Measurements from ENCODE around the gene LRRC7.

LRRC7 gene

DNA sequence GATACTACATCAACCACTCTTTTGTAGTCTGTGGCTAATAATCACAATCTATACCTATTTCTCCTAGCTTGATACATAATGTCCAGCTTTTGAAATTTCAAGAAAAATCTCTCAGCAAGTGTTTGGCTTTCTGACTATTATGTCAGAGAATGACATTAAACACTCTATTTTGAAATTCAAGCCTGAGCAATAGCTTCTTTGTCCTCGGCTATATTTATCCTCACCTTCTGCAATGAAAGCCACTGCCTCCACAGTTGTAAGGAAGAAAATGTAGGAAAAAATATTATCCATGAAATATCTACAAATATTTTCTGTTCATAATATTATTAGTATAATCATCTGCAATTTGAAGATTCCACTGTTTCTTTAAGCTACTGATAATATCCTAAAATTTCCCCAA, 22.1 kb downstream of the LRRC7 start:
- DNase-seq (no peak), ATAC-seq (no peak)

DNA sequence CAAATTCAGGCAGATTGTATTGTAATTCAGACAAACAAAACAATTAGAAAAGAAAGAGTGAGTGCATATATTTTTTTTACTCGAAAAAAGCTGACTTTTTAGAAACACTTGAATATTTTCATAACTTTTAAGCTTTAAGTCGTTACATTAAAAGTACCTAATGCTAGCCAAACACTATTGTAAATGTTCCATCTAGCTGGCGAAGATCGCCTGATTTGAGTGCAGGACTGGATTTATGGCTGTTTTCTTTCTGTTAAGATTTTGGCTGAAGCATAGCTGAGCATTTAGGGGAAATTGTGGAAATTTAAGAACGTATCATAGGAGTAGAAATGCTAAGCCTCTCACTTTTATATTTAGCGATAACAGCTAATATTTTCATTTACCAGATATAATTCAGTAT, 24.6 kb downstream of the LRRC7 start:
- no peak for DNase-seq
- no peak for ATAC-seq

DNA sequence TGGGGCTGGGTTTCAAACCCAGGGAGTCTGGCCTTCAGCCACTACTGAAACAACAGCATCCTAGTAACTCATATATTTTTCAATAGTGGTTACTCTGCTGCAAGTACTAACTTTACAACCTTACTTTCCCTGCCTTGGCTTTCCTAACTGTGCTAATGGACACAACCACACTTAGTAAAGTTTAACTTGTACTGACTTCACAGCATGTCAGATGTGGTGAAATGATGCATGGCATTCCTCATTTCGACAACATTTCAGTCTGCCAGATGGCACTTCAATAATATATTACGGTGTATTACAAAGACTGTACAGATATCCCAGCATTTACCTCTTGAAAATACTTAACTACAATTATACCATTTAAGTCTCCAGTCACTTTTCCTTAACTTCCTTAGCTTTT, 27.8 kb downstream of the LRRC7 start:
- ATAC-seq (no peak), DNase-seq (no peak)

DNA sequence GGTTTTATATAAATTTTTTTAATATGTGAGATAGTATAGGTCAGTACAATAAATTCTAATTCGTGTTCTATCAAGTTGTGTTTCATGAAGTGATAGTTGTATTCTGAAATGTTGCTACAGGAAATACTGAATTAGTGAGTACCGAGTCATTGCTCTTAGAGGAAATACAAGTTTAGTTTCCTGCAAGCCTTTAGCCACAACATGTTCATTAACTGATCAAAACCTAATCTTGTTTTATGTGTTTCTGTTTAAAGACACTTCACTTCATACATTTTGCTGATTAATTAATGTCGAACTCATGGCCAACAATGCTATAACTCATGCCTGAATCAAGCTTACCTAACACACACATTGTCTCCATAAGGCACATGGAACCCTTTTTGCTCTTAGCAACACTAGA, 43.6 kb downstream of the LRRC7 start:
- ATAC-seq (no peak), DNase-seq (no peak)

DNA sequence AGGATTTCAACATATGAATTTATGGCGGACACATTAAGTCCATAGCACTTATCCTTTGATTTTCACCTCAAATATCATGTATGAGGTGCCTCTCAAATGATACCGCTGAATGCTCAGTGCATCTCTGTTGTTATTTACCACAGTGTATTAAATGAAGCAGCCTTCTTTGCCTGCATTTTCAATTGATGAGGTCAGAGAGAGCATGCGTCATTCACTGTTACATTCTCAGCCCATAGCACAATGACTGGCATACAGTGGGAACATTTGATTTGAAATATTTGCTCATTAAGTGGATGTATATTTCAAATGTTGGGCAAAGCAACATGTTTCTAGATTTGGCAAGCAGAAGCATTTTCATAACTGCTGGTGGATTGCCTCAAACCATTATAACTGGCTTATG, 45.7 kb downstream of the LRRC7 start:
- DNase-seq (no peak), ATAC-seq (no peak)

DNA sequence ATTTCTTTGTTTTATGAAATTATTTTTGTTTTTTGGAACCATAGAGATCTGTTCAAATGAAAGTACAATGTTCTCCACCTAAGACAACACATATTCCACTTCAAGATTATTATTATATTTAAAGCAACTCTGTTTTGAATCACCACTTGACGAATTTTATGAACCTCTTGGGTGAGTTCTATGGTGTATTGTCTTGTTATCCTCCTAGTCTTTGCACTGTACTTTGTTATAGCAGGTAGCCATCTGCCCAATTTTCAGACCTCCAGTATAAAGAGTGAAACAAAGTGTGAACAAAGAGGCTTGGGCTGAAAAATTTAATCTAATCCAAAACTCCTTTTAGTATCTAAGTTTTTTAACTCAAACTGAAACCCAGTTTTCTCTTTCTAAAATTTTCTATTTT, 71.0 kb downstream of the LRRC7 start:
- ATAC-seq (no peak), DNase-seq (no peak)

DNA sequence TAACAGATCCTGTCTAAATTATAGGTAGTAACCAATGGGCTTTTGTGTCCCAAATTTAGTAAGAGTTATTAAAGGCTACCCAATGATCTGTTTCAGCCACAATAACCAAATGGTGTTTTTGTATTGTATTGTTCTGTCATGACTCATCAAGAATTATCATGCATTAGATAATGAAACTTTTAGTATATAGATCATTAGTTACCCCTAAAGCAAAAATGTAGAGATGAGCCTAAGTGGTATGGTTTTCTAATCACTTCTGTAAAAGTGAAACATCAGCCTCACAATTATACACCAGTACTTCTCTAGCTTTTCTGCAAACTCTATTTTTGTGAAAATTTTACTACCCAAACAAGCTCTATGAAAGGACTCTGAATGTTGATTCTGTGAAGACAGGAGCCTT, 71.4 kb downstream of the LRRC7 start:
- ATAC-seq (no peak), DNase-seq (no peak)

DNA sequence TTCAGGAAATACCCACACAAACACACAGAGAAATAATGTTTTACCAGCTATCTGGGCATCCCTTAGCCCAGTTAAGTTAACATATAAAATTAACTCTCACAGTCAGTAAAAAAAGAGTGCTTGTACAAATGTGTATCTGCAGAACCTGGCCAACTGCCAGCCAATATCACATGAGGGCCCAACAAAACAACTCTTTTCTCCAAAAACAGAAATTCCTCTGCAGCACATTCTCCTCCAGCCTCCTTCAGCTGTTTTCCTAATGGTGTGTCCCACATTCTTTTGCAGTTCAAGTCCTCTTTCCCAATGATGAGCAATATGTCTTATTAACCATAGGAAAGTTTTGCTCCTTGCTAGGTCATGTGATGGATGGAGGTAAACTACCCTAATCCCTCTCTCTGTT, 75.5 kb downstream of the LRRC7 start:
- no peak for DNase-seq
- no peak for ATAC-seq

DNA sequence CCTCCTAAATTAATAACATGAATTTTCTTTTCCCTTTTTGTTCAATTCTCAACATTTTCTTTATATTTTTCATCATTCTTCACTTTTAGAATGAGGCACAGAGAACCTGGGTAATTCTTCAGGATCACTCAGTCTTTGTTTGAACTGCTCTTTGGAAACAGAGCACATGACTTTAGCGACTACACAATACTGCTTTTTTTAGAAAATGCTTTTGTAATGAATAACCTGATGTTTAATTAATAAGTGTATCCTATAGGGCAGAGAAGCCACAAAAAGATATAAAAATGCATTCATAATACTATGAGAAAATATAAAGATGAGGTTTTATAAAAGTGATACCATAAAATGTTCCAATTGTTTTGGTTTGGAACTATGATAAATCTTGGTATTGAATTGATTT, 77.8 kb downstream of the LRRC7 start:
- ATAC-seq = no peak
- no peak for DNase-seq

DNA sequence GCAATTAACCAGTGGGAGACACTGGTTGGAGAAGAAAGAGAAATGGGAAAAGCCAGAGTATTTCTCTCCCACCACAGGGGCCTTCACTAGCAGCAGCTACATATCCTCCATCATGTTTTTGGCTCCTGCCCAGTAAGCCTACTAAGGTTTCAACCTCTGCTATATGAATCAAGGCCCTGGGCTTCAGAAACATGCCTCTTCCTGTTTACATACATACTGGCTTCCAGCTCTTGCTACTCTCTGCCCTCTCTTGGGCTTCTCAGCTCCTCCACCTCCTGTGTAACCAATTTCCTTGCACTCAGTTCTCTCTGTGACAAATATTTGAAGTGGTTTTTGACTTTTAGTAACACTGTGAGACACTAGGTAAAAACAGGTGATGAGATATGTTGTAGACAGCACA, 80.8 kb downstream of the LRRC7 start:
- DNase-seq (no peak), ATAC-seq (peak; percentile 40)

DNA sequence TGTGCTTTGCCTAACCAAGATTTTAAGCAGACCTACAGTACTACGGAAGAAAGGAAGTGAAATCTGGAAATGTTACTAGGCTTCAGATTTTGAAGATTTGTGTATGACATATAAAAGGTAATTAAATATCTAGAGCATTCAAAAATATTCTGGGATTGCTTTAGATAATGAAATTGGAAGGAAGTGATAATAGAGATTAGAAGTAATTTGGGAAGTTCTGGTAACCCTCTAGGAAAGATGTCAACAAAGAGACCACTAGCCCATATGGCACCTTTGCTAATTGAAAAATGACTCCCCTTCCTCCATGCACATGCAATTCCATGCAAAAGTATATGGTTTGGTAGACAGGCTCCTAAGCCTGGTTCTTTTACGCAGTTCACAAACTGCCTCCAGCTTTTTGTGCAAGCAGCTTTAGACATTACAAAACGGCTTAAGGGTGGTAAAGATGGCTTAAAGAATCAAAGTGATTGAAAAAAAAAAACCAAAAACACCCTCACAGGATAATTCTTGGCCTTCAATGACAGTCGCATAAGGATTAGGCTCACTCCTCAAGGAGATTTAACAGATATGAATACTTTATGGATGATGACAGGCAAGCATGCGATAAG, 81.8 kb downstream of the LRRC7 start:
- no peak for DNase-seq

DNA sequence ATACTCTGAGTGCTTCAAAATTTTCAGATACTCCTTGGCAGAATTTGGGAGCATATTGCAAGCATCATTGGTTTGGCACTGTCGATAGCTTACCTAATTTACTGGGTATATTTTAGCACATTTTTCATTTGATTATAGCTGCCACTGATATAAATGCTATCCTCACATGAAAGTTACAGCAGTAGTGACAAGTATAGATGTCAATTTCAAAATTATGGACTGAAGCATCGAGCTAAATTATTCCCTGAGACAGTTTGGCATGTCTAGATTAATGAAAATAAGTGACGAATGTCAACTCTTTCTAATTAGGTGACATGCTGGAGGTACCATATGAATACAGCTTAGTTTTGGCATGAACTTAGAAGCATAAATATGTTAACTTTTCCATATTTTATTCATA, 83.1 kb downstream of the LRRC7 start:
- no peak for ATAC-seq
- no peak for DNase-seq

More for the DNA sequence above, 81.8 kb downstream of the LRRC7 start:
- no peak for ATAC-seq

DNA sequence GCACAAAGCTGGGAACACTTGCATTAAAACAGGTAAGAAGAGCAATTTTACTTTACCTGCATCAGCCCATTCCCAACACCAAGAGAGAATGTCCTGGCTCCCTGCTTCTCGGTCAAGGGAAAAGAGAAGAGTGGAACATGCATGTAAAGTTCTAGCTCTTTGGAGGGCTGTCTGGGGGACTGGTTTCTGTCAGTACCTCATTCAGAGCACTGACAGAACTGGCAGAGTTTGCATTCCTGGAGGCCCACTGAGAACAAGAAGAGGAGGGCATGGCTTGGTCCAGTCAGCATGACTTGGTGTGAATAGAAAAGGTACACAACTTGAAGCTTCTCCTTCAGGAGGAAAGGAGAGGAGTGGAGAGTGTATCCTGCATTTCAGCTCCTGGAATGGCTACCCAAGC, 83.9 kb downstream of the LRRC7 start:
- ATAC-seq = no peak

DNA sequence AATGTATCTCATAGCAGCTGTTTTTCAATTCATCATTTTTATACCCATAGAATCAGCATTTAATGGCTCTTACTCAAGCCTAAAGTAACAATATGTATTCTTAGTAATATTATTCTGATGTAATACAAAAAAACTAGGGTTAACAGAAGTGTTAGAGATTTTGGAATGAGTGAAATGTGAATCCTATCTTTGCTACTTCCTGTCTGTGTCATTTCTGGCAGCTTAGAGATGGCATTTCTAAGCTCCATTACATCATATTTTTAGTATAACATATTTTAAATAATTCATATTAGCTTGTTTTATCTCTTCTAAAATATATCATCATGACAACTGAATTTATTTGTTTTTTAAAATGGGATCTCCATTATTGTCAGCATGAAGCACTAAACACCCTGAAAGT, 90.2 kb downstream of the LRRC7 start:
- ATAC-seq = no peak
- no peak for DNase-seq

More for the DNA sequence above, 83.9 kb downstream of the LRRC7 start:
- no peak for DNase-seq

DNA sequence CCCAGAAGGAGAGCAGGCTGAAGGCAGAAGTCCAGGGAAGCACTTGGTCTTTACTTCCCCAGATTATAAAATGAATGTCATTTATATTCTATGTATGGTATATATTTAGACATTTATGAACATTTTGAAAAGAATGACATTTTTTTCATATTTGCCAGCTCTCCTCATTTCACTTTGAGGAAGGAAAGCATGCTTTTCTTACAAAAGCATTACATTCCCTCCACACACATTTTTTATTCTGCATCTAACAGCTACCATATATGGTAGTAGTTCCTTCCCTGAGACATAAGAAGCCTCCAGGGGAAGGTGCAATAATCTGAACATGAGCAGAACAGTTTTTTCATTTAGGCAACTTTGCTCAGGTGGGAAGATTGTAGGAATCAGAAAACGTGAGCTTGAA, 94.0 kb downstream of the LRRC7 start:
- DNase-seq (no peak), ATAC-seq (no peak)

DNA sequence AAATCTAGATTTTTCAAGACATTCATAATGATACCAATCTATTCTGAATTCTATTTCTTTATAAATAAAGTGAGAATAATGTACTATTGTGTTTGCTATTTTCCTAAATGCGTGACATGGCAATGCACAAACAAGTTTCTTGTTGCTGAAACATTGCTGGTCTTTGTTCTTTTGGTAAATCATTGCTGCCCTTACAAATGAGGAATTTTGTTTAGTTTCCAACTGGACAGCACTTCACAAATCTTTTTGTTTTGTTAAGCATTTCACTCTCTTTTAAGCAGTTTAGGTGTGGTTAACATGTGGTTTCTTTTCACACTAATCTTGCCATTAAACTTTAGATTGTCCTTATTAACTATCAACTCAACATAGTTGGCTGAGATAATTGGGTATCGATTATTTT, 94.6 kb downstream of the LRRC7 start:
- ATAC-seq (no peak), DNase-seq (no peak)

DNA sequence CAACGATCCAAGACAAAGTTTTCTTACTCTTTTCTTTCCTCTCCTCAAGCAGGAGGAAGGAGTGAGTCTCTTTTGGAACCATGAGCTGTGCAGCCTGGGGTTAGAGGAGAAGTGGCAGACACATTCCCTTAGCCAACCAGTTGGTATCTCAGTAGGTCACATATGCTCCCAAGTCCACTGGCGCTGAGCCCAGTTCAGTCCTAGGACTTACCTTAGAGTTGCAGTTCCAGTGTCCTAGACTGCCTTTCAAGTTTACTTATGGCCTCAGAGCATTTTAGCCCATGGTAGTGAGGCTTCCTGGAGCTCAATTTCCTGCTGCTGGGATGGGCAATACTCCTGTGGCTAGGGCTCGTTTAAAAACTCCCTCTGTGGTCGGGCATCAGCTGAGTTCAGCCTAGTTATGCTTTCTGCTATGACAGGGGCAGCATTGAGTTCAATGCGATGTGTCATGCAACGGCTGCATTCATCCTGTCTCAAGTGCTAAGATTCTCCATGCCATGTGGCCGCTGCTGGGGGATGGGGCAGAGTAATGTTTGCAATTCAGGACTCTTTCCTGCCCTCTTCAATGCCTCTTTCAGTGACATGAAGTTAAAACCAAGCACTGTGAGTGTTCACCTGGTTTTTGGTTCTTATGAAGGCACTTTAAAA, 103.8 kb downstream of the LRRC7 start:
- no peak for DNase-seq
- ATAC-seq = no peak

DNA sequence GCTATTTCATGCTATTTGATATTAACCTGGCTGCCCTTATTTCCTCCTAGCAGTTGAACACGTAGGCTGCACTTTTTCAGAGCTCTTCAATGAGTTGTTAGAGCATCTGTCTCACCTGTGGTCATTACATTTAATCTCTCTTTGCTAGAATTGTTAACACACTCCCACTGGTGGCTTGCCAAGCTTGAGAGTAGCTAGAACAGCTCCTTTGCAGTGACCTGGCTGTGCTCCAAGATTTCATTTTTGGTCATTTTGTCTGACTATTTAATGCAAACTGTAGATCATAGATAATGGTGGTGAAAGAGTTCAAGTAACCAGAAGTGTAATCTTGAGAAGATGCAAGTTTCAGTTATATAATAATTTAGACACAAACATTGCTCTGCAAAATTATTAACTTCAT, 105.6 kb downstream of the LRRC7 start:
- DNase-seq = no peak

DNA sequence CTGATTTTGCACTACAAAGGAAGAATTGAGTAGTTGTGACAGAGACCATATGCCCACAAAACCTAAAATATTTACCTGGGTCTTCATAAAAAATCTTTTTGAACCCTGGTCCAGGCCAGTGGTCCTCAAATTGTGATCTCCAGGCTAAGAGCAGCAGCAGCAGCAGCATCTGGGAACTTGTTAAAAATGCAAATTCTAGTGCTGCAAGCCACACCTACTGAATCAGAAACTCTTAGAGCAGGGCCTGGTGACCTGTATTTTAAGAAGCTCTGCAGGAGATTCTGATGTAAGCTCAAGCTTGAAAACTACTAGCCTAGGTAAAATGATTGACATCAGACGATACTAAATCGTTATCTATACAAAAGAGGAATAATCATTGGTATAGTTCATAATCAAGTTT, 112.2 kb downstream of the LRRC7 start:
- DNase-seq (no peak), ATAC-seq (no peak)

More for the DNA sequence above, 105.6 kb downstream of the LRRC7 start:
- ATAC-seq = no peak

DNA sequence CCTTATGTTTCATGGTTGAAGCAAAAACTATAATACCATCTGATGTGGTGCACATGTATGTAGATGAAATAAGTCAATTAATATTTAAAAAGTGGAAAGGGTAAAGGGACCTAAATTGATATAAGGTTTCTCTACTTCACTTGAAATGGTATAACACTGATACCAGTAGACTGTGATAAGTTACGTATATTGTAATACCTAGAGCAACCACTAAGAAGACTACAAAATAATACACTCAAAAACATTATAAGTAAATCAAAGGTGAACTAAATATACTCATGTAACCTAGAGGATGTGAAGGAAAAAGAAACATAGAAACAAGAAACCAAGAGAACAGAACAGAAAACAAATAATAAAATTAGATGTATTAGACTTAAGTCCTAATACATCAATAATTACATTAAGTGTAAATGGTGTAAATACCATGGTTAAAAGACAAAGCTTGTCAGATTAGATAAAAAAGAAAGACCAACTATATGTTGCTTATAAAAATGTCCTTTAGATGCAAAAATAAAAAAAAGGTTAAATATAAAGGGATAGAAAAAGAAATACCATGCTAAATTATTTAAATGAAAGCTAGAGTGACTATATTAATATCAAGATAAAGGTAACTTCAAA, 118.8 kb downstream of the LRRC7 start:
- ATAC-seq (no peak), DNase-seq (no peak)

DNA sequence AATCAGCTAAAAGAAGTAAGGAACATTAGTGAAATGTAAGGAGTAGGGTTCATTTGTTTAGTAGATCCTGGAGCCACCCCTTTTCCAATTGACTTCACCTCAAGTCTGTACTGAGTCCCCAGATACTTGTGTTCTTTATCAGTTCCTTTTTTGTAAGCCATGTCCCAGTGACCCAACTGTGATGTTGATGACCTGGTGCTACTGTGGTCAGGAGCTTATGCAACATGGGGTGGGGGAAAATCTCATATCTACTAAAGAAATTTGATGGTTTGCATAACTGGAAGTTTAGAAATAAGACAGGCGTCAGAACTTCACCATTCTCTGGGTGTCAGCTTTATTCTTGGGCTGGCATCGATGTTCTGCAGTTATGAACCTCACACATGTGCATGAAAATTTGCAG, 120.5 kb downstream of the LRRC7 start:
- DNase-seq = no peak
- no peak for ATAC-seq

DNA sequence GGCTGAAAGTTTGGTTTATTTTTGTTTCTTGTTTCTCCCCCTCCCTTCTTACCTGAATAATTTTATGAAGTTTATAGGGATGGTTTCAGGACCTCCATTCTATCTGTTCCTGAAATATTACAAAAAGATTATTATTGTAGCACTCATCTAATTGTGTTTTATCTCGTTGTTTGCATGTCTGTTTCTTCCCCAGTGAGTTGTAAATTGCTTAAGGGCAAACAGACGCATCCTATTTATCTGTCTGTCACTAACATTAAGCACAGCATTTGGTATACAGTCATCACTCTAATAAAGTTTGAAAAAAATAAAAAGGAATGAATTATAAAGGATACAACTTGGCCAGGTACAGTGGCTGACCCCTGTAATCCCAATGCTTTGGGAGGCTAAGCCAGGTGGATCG, 123.5 kb downstream of the LRRC7 start:
- no peak for ATAC-seq
- no peak for DNase-seq

DNA sequence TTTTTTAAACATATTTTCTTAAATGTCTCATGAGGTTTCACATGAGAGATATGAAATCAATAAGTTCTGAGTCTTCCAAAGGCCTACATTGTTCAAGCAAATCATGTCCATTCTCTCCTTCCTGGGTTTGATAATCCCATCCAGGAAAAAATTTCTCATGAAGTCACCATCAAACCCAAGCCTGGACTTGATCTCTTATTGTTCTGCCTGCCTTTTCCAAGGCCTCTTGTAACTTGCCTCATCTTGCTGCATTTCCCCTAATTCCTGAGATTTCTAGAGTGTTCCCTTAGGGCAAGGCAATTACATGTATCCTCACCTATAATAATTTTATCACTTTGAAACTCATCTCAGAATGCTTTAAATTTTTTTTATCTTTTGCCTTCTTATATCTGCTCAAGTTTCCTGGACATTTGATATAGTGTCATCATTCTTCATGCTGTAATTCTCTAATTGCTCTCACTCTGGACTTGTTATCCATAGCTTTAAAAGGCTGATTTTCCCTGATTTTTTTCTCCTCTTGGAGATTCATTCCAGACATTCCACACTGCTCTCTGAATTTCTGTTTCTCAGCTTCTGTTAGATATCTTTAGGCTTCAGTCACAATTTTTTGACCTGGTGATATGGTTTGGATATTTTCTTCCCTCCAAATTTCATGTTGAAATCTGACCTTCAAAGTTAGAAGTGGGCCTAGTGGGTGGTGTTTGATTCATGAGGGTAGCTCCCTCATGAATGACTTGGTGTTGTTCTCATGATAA, 126.4 kb downstream of the LRRC7 start:
- no peak for ATAC-seq
- no peak for DNase-seq
